Spleen (tissue), 7 donors: Measurements from ENCODE around the gene P2RY13.

Experiments
- CTCF ChIP-seq, 11 experiments: fragments of 200-600 bp in 7 of 11; fragments of 450-650 bp in 4 of 11; sonication (generic) in 4 of 11; IDR thresholded peaks in 8 of 11; conservative IDR thresholded peaks in 3 of 11; 1 replicate in 7 of 11; 2 replicates in 4 of 11; pipeline versions ENCODE4 v1.4.0 to v1.8.0; 2016 to 2021; ENCODE audit warnings: antibody characterized with exemption in 11 of 11, inconsistent platforms in 4 of 11, mild to moderate bottlenecking in 1 of 11
- POLR2A ChIP-seq, 3 donors: fragments of 450-650 bp; IDR thresholded peaks; one replicate each; pipeline ENCODE4 v1.5.1; 2017; ENCODE audit warnings: antibody characterized with exemption in 3 of 3, mild to moderate bottlenecking in 1 of 3
- POLR2AphosphoS5 ChIP-seq, 3 donors: sonication (generic); formaldehyde crosslinking; IDR thresholded peaks; one replicate each; pipeline ENCODE4 v1.5.1; 2017; ENCODE audit warnings: antibody characterized with exemption in 3 of 3
- donor health status: DM: no; HTN: no; CAD: no; lungs with moderate emphysema.
- donor health status: DM: no; HTN: no; CAD: no.
- donor health status: DM: no; HTN: no; CAD: no.

- no peak for TF ChIP-seq POLR2A (IDR thresholded peaks at IDR 0.05)
- TF ChIP-seq CTCF (IDR thresholded peaks at IDR 0.05 in 8 of 11, conservative IDR thresholded peaks at IDR 0.05 in 3 of 11), result no peak
- no peak for TF ChIP-seq POLR2AphosphoS5 (IDR thresholded peaks at IDR 0.05)
Measured at GRCh38 chr3:151351219-151351618, 21.9 kb upstream of the P2RY13 start.
